IMR-90 (cell line): ENCODE results near the gene SURF1.

Experiments used
- BHLHE40 ChIP-seq: fragments of 150-350 bp; IDR thresholded peaks from 2 replicates; pipeline ENCODE4 v1.6.1; 2016; ENCODE audit warnings: mild to moderate bottlenecking, low read depth, low read length
- CEBPB ChIP-seq: IDR thresholded peaks from 2 replicates; pipeline ENCODE4 v1.6.1; 2012; ENCODE audit warnings: low read depth, low read length, improper control_type of control experiment
- CHD1 ChIP-seq: IDR thresholded peaks from 2 replicates; pipeline ENCODE4 v1.6.1; 2012; ENCODE audit warnings: low read depth, low read length, improper control_type of control experiment
- CTCF ChIP-seq: conservative IDR thresholded peaks from 2 replicates; pipeline ENCODE4 v1.5.1; 2012; ENCODE audit warnings: mild to moderate bottlenecking, low read depth, low read length, improper control_type of control experiment
- ELK1 ChIP-seq: fragments of 150-350 bp; IDR thresholded peaks from 2 replicates; pipeline ENCODE4 v1.6.1; 2016; ENCODE audit warnings: low read depth, mild to moderate bottlenecking, low read length, moderate library complexity, borderline replicate concordance
- MAFK ChIP-seq: IDR thresholded peaks from 2 replicates; pipeline ENCODE4 v1.6.1; 2012; ENCODE audit warnings: low read depth, low read length, improper control_type of control experiment
- POLR2A ChIP-seq: IDR thresholded peaks from 2 replicates; pipeline ENCODE4 v1.6.1; 2012; ENCODE audit warnings: mild to moderate bottlenecking, low read depth, low read length
- RAD21 ChIP-seq: IDR thresholded peaks from 2 replicates; pipeline ENCODE4 v1.6.1; 2012; ENCODE audit warnings: low read length, improper control_type of control experiment
- RFX5 ChIP-seq: IDR thresholded peaks from 2 replicates; pipeline ENCODE4 v1.8.0; 2012; ENCODE audit warnings: low read depth, mild to moderate bottlenecking, low read length, moderate library complexity

GRCh38 chr9:133380734-133381133 is 24.4 kb upstream of the SURF1 start:
- TF ChIP-seq RAD21, result no peak
- no peak for TF ChIP-seq CTCF
- no peak for TF ChIP-seq POLR2A
- no peak for TF ChIP-seq CEBPB
- TF ChIP-seq ELK1, result no peak
- no peak for TF ChIP-seq MAFK
- no peak for TF ChIP-seq RFX5
- TF ChIP-seq CHD1, result no peak
- TF ChIP-seq BHLHE40, result no peak
